ENCODE data around the gene YKT6. TPM values are rescaled to one million over a fixed set of nuclear protein-coding genes. Genes with fewer than 3 reads are reported as not detected.

The YKT6 gene
- total and polyA plus RNA-seq, 2 of the 8 experiments (the other 6 are each of a cell fraction or from before 2014, with no cell fraction given): 75.3 to 103 TPM

DNA sequence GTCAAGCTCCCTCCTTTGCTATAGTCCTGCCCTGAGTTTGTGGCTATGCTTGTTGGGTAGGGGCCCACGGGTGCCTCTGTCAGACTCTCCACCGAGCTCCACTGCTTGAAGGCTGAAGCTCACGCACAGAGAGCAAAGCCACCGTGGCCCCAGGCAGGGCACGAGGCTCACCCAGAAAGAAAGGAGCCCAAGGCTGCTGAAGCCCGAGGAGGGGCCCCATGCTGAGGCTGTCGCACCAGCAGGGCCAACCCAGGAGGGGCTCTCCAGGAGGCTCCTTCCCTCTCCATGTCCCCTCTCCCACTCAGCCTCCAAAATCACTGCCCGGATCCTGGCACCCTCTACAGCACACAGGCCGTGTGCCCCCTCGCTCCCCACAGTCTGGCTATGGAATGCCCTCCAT, 50.5 kb downstream of the YKT6 start:
- no peak overlapping the region for H3K4ac ChIP-seq (replicated peaks; ENCODE audit: insufficient read length, low read depth, low read length)
- 0 out of 2 replicates have a peak, but pooled peaks cover 5% of the 10 kb centered on the region for H3K79me1 ChIP-seq (ENCODE audit: low read depth, low read length)
- no peak overlapping the region for H2AK5ac ChIP-seq (ENCODE audit: low read depth, low read length)
- H3K23ac ChIP-seq (ENCODE audit: insufficient read length): no peak overlapping the region
- H4K20me1 ChIP-seq (replicated peaks in 1 of 2; ENCODE audit: control insufficient read depth in 1 of 2, insufficient read depth in 2 of 2, low read length in 2 of 2): peaks cover 0 to 8% of the 10 kb centered on the region in 2 experiments
- H2BK20ac ChIP-seq (ENCODE audit: low read length): no peak overlapping the region
- no peak overlapping the region for H3K18ac ChIP-seq (ENCODE audit: extremely low read depth, low read length)
- FAIRE-seq: no peak
- H3K79me2 ChIP-seq (ENCODE audit: control insufficient read depth in 1 of 2, insufficient read depth in 2 of 2, low read length in 2 of 2): no peaks in the 10 kb centered on the region
- no peak overlapping the region for H2BK15ac ChIP-seq (ENCODE audit: low read length)
- no peak overlapping the region for H4K8ac ChIP-seq (ENCODE audit: extremely low read depth, insufficient read depth, low read length)
- H2AFZ ChIP-seq (ENCODE audit: low read length): no peak overlapping the region
- no peak overlapping the region for H2BK120ac ChIP-seq (replicated peaks; ENCODE audit: low read depth, low read length)
- DNase-seq (ENCODE audit: low read depth in 1 of 2, low spot score in 2 of 2): no peak
- no peak overlapping the region for H2BK12ac ChIP-seq (ENCODE audit: low read depth, low read length)
- H4K91ac ChIP-seq (replicated peaks; ENCODE audit: insufficient read length, low read length): no peak overlapping the region
- peaks cover 6% of the 10 kb centered on the region for H3K23me2 ChIP-seq (ENCODE audit: low read depth, low read length)
- ChIA-PET POLR2A (ENCODE audit: partially characterized antibody) (no interaction called here), CTCF (ENCODE audit: partially characterized antibody) (interaction anchor here (0.9 to 2.0 kb wide), 5 partner anchors 9 to 58 kb away, joined by 3 to 8 read pairs (median 5); no protein-coding TSS in a partner anchor)
- no peak overlapping the region for H3K27ac ChIP-seq (ENCODE audit: low read depth, low read length)
- H3K36me3 ChIP-seq (ENCODE audit: control insufficient read depth in 2 of 4, insufficient read depth in 4 of 4, low read length in 3 of 4): no peaks in the 10 kb centered on the region
- no peak overlapping the region for H3K9ac ChIP-seq (replicated peaks in 1 of 4; ENCODE audit: extremely low read depth in 1 of 4, low read depth in 3 of 4, low read length in 3 of 4)
- WGBS, 2 experiments (ENCODE audit: extremely low coverage in 1 of 2, insufficient coverage in 1 of 2, insufficient read length in 1 of 2, insufficient replicate concordance in 2 of 2, low coverage in 1 of 2, low lambda C conversion rate in 2 of 2, missing lambda C conversion rate in 1 of 2): 90% methylated on average over 9 of the region's 10 CpGs; no CpG with 5 or more reads in 1 of the 2 experiments
- no peaks in the 10 kb centered on the region for H3K4me1 ChIP-seq (replicated peaks in 1 of 4; ENCODE audit: control insufficient read depth in 3 of 4, insufficient read depth in 4 of 4, low read length in 3 of 4)
- no peaks in the 10 kb centered on the region for H3K27me3 ChIP-seq (replicated peaks in 1 of 4; ENCODE audit: control insufficient read depth in 3 of 4, extremely low read depth in 1 of 4, insufficient read depth in 3 of 4, low read length in 3 of 4)
- no peak overlapping the region for H2BK5ac ChIP-seq (ENCODE audit: low read depth, low read length)
- no peak overlapping the region for H3K4me2 ChIP-seq (ENCODE audit: insufficient read depth in 1 of 2, low read depth in 2 of 2, low read length in 2 of 2)
- no peaks in the 10 kb centered on the region for H3K9me3 ChIP-seq (ENCODE audit: insufficient read depth in 2 of 2, low read depth in 1 of 2, low read length in 1 of 2)
- no peak overlapping the region for H4K5ac ChIP-seq (ENCODE audit: insufficient read length, low read depth, low read length)
- H3K56ac ChIP-seq (replicated peaks; ENCODE audit: insufficient read length, low read depth, low read length): no peak overlapping the region
- H3K4me3 ChIP-seq (ENCODE audit: extremely low read depth in 1 of 4, insufficient read depth in 2 of 4, low read depth in 3 of 4, low read length in 4 of 4): no peak overlapping the region
- H3K14ac ChIP-seq (ENCODE audit: insufficient read length): no peak overlapping the region
- no peak for TF ChIP-seq CBX5 (IDR thresholded peaks at IDR 0.05; ENCODE audit: low read depth, low read length)
- TF ChIP-seq PHF8 (conservative IDR thresholded peaks at IDR 0.05; ENCODE audit: low read depth, low read length): no peak
- no peak for TF ChIP-seq NANOG (IDR thresholded peaks at IDR 0.05; ENCODE audit: insufficient read depth, low read depth, low read length, poor library complexity, severe bottlenecking)
- no peak for TF ChIP-seq CHD2 (IDR thresholded peaks at IDR 0.05; ENCODE audit: low read length)
- no peak for TF ChIP-seq BACH1 (IDR thresholded peaks at IDR 0.05; ENCODE audit: low read length)
- TF ChIP-seq ASH2L (IDR thresholded peaks at IDR 0.05; ENCODE audit: low read length): no peak
- TF ChIP-seq SIX5 (IDR thresholded peaks at IDR 0.05; ENCODE audit: low read depth, low read length): no peak
- no peak for TF ChIP-seq CHD1 (IDR thresholded peaks at IDR 0.05; ENCODE audit: low read depth, low read length)
- no peak for TF ChIP-seq BCL11A (IDR thresholded peaks at IDR 0.05; ENCODE audit: low read depth in 2 of 2, low read length in 2 of 2)
- no peak for TF ChIP-seq SIRT6 (IDR thresholded peaks at IDR 0.05; ENCODE audit: low read length)
- no peak for TF ChIP-seq EP300 (IDR thresholded peaks at IDR 0.05; ENCODE audit: borderline replicate concordance in 1 of 2, low read depth in 2 of 2, low read length in 2 of 2)
- TF ChIP-seq, protein P1, sequence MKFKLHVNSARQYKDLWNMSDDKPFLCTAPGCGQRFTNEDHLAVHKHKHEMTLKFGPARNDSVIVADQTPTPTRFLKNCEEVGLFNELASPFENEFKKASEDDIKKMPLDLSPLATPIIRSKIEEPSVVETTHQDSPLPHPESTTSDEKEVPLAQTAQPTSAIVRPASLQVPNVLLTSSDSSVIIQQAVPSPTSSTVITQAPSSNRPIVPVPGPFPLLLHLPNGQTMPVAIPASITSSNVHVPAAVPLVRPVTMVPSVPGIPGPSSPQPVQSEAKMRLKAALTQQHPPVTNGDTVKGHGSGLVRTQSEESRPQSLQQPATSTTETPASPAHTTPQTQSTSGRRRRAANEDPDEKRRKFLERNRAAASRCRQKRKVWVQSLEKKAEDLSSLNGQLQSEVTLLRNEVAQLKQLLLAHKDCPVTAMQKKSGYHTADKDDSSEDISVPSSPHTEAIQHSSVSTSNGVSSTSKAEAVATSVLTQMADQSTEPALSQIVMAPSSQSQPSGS (IDR thresholded peaks at IDR 0.05; ENCODE audit: low read length): no peak
- TF ChIP-seq SIN3A (conservative IDR thresholded peaks at IDR 0.05 in 1 of 2, IDR thresholded peaks at IDR 0.05 in 1 of 2; ENCODE audit: low read depth in 1 of 2, low read length in 2 of 2): no peak

Data from H1 (cell line).